HepG2 (cell line): ENCODE data around the gene DPYD. TPM values are rescaled to one million over a fixed set of nuclear protein-coding genes. Genes with fewer than 3 reads are reported as not detected.

ENCODE experiments used
- ATAC-seq: fragments of 200-7000 bp; cut with Tn5 transposase; 3 replicates; pipeline ENCODE4 v1.9.1; 2020; ENCODE audit warnings: mild to moderate bottlenecking, moderate library complexity
- BruUV-seq: library from RNA; stranded (reverse); fragments of 400-500 nt; replicated peaks from 2 replicates; lab custom pipeline; 2021; lab: Mats Ljungman, UMichigan
- CTCF ChIA-PET: fragments of 300-600 bp; formaldehyde crosslinking; extraction: SDS; loops from one replicate; lab custom pipeline; 2021; ENCODE audit warnings: low total read pairs, inconsistent platforms, low intra/inter-chr PET ratio; lab: Yijun Ruan, JAX
- POLR2A ChIA-PET: fragments of 350-600 bp; sonication (Branson Sonifier 250); formaldehyde crosslinking; loops from one replicate; lab custom pipeline; 2020; ENCODE audit warnings: antibody characterized with exemption, inconsistent platforms; lab: Yijun Ruan, JAX
- DNase-seq: peaks from one replicate; pipeline ENCODE4 v3.0.0-alpha.2; 2015; ENCODE audit warnings: low spot score
- FAIRE-seq: peaks from 3 replicates; lab custom pipeline; 2011; peaks lifted over from hg19 to GRCh38; lab: Jason Lieb, UNC
- H2AFZ ChIP-seq: one replicate; pipeline ENCODE4 v1.6.1; 2011; ENCODE audit warnings: low read length, inconsistent platforms
- H3K27ac ChIP-seq: fragments of 300-600 bp; 3 replicates; pipeline ENCODE4 v1.8.0; 2011; ENCODE audit warnings: mixed run types, mild to moderate bottlenecking, mixed read lengths, low read length, inconsistent platforms; ENCODE audit not compliant: insufficient read depth; ENCODE audit errors: extremely low read length
- H3K27me3 ChIP-seq, 2 experiments: fragments of 200-600 bp in 1 of 2; 2 replicates in 1 of 2; 3 replicates in 1 of 2; pipeline versions ENCODE4 v1.6.0 to v1.8.0; 2011; ENCODE audit warnings: low read length in 2 of 2, mild to moderate bottlenecking in 2 of 2, moderate library complexity in 2 of 2, inconsistent platforms in 1 of 2; ENCODE audit not compliant: insufficient read depth in 2 of 2, control insufficient read depth in 1 of 2
- H3K36me3 ChIP-seq, 2 experiments: fragments of 200-600 bp in 1 of 2; replicated peaks in 1 of 2; 2 replicates in 1 of 2; 3 replicates in 1 of 2; pipeline versions ENCODE4 v1.5.1 to v1.8.0; 2011; ENCODE audit warnings: low read length in 2 of 2, inconsistent platforms in 1 of 2; ENCODE audit not compliant: insufficient read depth in 2 of 2, control insufficient read depth in 1 of 2
- H3K4me1 ChIP-seq: 2 replicates; pipeline ENCODE4 v1.5.1; 2012; ENCODE audit warnings: low read length, inconsistent platforms; ENCODE audit not compliant: insufficient read depth
- H3K4me2 ChIP-seq: 2 replicates; pipeline ENCODE4 v1.6.0; 2011; ENCODE audit warnings: low read depth, low read length, inconsistent platforms
- H3K4me3 ChIP-seq, 3 experiments: fragments of 200-600 bp in 1 of 3; sonication (generic), shearing (Covaris generic) in 1 of 3; replicated peaks in 1 of 3; 2 replicates each; pipeline ENCODE4 v1.5.1; 2011 to 2016; ENCODE audit warnings: low read length in 3 of 3, inconsistent platforms in 2 of 3, low read depth in 2 of 3, mild to moderate bottlenecking in 2 of 3, control low read depth in 1 of 3, mixed read lengths in 1 of 3; ENCODE audit not compliant: insufficient read depth in 1 of 3
- H3K79me2 ChIP-seq: one replicate; pipeline ENCODE4 v1.6.1; 2011; ENCODE audit warnings: low read length, inconsistent platforms; ENCODE audit not compliant: insufficient read depth
- H3K9ac ChIP-seq: 2 replicates; pipeline ENCODE4 v1.6.0; 2011; ENCODE audit warnings: mild to moderate bottlenecking, low read depth, low read length, inconsistent platforms; ENCODE audit not compliant: insufficient read depth
- H3K9me3 ChIP-seq: 2 replicates; pipeline ENCODE4 v1.5.1; 2012; ENCODE audit warnings: mild to moderate bottlenecking, low read length
- H4K20me1 ChIP-seq: 2 replicates; pipeline ENCODE4 v1.6.0; 2011; ENCODE audit warnings: inconsistent platforms, mild to moderate bottlenecking, low read length, moderate library complexity; ENCODE audit not compliant: insufficient read depth
- ASH2L ChIP-seq: fragments of 300-600, 200-600 bp; sonication (generic); IDR thresholded peaks from 2 replicates; pipeline ENCODE4 v1.7.0; 2017; ENCODE audit warnings: low read depth, mild to moderate bottlenecking, moderate library complexity, mixed read lengths, low read length; ENCODE audit not compliant: insufficient read length
- CENPBD1 ChIP-seq: sonication (generic); formaldehyde crosslinking; IDR thresholded peaks from 2 replicates; pipeline ENCODE4 v1.8.0; 2022; ENCODE audit warnings: missing genetic modification reagents, low read depth, mild to moderate bottlenecking, borderline replicate concordance
- IRF2 ChIP-seq: IDR thresholded peaks from 2 replicates; pipeline ENCODE4 v1.6.1; 2018; ENCODE audit warnings: missing genetic modification reagents, missing compliant biosample characterization
- IRX3 ChIP-seq: sonication (generic); formaldehyde crosslinking; IDR thresholded peaks from 2 replicates; pipeline ENCODE4 v1.8.1; 2023; ENCODE audit warnings: mild to moderate bottlenecking, low read depth, missing genetic modification reagents, borderline replicate concordance
- KDM2A ChIP-seq: sonication (generic); formaldehyde crosslinking; IDR thresholded peaks from 2 replicates; pipeline ENCODE4 v1.4.0; 2020; ENCODE audit warnings: low read depth, missing genetic modification reagents, borderline replicate concordance
- MAZ ChIP-seq, 2 experiments: sonication (generic) in 1 of 2; formaldehyde crosslinking in 1 of 2; IDR thresholded peaks; 2 replicates each; pipeline versions ENCODE4 v1.5.0 to v1.6.1; 2012 to 2020; ENCODE audit warnings: low read depth in 2 of 2, mild to moderate bottlenecking in 2 of 2, borderline replicate concordance in 1 of 2, improper control_type of control experiment in 1 of 2, low read length in 1 of 2, missing genetic modification reagents in 1 of 2, moderate library complexity in 1 of 2
- MIER3 ChIP-seq: IDR thresholded peaks from 2 replicates; pipeline ENCODE4 v1.6.1; 2016; ENCODE audit warnings: missing compliant biosample characterization, borderline replicate concordance
- NFRKB ChIP-seq: fragments of 450-650 bp; IDR thresholded peaks from 2 replicates; pipeline ENCODE4 v1.6.1; 2017
- RARA ChIP-seq: IDR thresholded peaks from 2 replicates; pipeline ENCODE4 v1.6.1; 2016; ENCODE audit warnings: missing genetic modification reagents, missing compliant biosample characterization
- SAP130 ChIP-seq: IDR thresholded peaks from 2 replicates; pipeline ENCODE4 v1.6.1; 2016; ENCODE audit warnings: low read depth
- SCMH1 ChIP-seq: sonication (generic); formaldehyde crosslinking; IDR thresholded peaks from 2 replicates; pipeline ENCODE4 v1.9.0; 2021; ENCODE audit warnings: missing genetic modification reagents, mild to moderate bottlenecking, borderline replicate concordance
- TRIM22 ChIP-seq: fragments of 450-650 bp; IDR thresholded peaks from 2 replicates; pipeline ENCODE4 v1.6.1; 2017
- ZMYM3 ChIP-seq: sonication (generic); formaldehyde crosslinking; IDR thresholded peaks from 2 replicates; pipeline ENCODE4 v1.5.1; 2020; ENCODE audit warnings: mild to moderate bottlenecking, missing genetic modification reagents
- ZNF101 ChIP-seq: sonication (generic); formaldehyde crosslinking; IDR thresholded peaks from 2 replicates; pipeline ENCODE4 v1.4.0; 2020; ENCODE audit warnings: mild to moderate bottlenecking, low read depth, missing genetic modification reagents, borderline replicate concordance
- ZNF18 ChIP-seq: sonication (generic); formaldehyde crosslinking; IDR thresholded peaks from 2 replicates; pipeline ENCODE4 v1.8.0; 2022; ENCODE audit warnings: mild to moderate bottlenecking, missing genetic modification reagents; ENCODE audit not compliant: insufficient replicate concordance
- ZNF354B ChIP-seq: sonication (generic); formaldehyde crosslinking; IDR thresholded peaks from 2 replicates; pipeline ENCODE4 v1.8.0; 2022; ENCODE audit warnings: mild to moderate bottlenecking, missing genetic modification reagents
- ZNF414 ChIP-seq: sonication (generic); formaldehyde crosslinking; IDR thresholded peaks from 2 replicates; pipeline ENCODE4 v1.5.0; 2020; ENCODE audit warnings: missing genetic modification reagents
- ZNF44 ChIP-seq: sonication (generic); formaldehyde crosslinking; IDR thresholded peaks from 2 replicates; pipeline ENCODE4 v1.5.1; 2020; ENCODE audit warnings: mild to moderate bottlenecking, missing genetic modification reagents
- ZNF549 ChIP-seq: sonication (generic); formaldehyde crosslinking; IDR thresholded peaks from 2 replicates; pipeline ENCODE4 v1.5.0; 2020; ENCODE audit warnings: missing genetic modification reagents
- ZNF839 ChIP-seq: sonication (generic); formaldehyde crosslinking; IDR thresholded peaks from 2 replicates; pipeline ENCODE4 v1.4.0; 2020; ENCODE audit warnings: missing genetic modification reagents, mild to moderate bottlenecking, borderline replicate concordance
- ZNF883 ChIP-seq: sonication (generic); formaldehyde crosslinking; IDR thresholded peaks from 2 replicates; pipeline ENCODE4 v1.5.1; 2020; ENCODE audit warnings: mild to moderate bottlenecking, missing genetic modification reagents; ENCODE audit errors: not compliant biosample characterization
- ZSCAN25 ChIP-seq: sonication (generic); formaldehyde crosslinking; IDR thresholded peaks from 2 replicates; pipeline ENCODE4 v1.8.0; 2022; ENCODE audit warnings: mild to moderate bottlenecking, missing genetic modification reagents
- WGBS: methylation state at CpG from one replicate; pipeline ENCODE4 v1.1.6; 2017; ENCODE audit warnings: low lambda C conversion rate; 5-methylcytosine and 5-hydroxymethylcytosine counted together
- in situ Hi-C: cut with HindIII; loops from 2 replicates; pipeline ENCODE4 v1.10.0; 2017; ENCODE audit warnings: low pct_unique_long_range_greater_than_20kb; ENCODE audit not compliant: extremely low pct_ligation_motif_present
- intact Hi-C: fragments of 100-400 bp; cut with micrococcal nuclease; formaldehyde crosslinking; loops from one replicate; pipeline ENCODE4 v1.10.0; 2022; ENCODE audit not compliant: unreplicated experiment
- polyA plus RNA-seq, 8 experiments: library from polyadenylated mRNA; depleted of rRNA in 3 of 8; stranded (reverse) in 7 of 8; unstranded in 1 of 8; fragments of >200 nt; fragmentation: Illumina TruSeq in 4 of 8; extraction: Trizol in 4 of 8; gene quantifications; 2 replicates each; pipeline versions ENCODE4 v1.2.1 to v1.2.3, GENCODE V29; 2011 to 2016; ENCODE audit warnings: low read depth in 4 of 8, missing spikeins in 1 of 8, mixed read lengths in 1 of 8; ENCODE audit not compliant: insufficient read depth in 1 of 8
- total RNA-seq, 5 experiments: library from RNA; depleted of rRNA; stranded (reverse); fragments of >200 nt; fragmentation: Illumina TruSeq; extraction: Trizol; gene quantifications; 2 replicates each; pipeline ENCODE4 v1.2.3, GENCODE V29; 2016; ENCODE audit warnings: low read depth in 1 of 5

Gene DPYD
- total and polyA plus RNA-seq, 2 of the 13 experiments (the other 11 are each of a cell fraction or from before 2014, with no cell fraction given) = 1.3 to 3.4 TPM

- TF ChIP-seq TRIM22 = no peak
- TF ChIP-seq SCMH1 (CRISPR knock-in tag) = no peak
- TF ChIP-seq IRF2 (CRISPR knock-in tag) = no peak
- no peak for TF ChIP-seq ZNF549
- no peak for TF ChIP-seq ZNF414
- TF ChIP-seq ZNF883 (CRISPR knock-in tag) = no peak
Measured at GRCh38 chr1:97938285-97938642, 17.4 kb upstream of the DPYD start (continued).

- no peak for DNase-seq
- no peak for ATAC-seq
- Histone ChIP-seq H2AFZ (no peak overlapping the region), H3K27ac (no peak overlapping the region), H3K27me3 (no peaks in the 10 kb centered on the region; a peak in 1 of 5 replicates), H3K4me2 (no peak overlapping the region), H3K79me2 (no peaks in the 10 kb centered on the region), H4K20me1 (no peaks in the 10 kb centered on the region), H3K9me3 (no peaks in the 10 kb centered on the region), H3K36me3 (no peaks in the 10 kb centered on the region), H3K9ac (no peak overlapping the region), H3K4me3 (no peak overlapping the region), H3K4me1 (no peaks in the 10 kb centered on the region)
- no peak for FAIRE-seq
- intact Hi-C loops = no loop called here
- ChIA-PET CTCF (no interaction called here), POLR2A (no interaction called here)
- in situ Hi-C loops = no loop called here
- BruUV-seq = no TSS peak
- 0% methylated on average over 2 of the region's 2 CpGs for WGBS
- no peak for TF ChIP-seq ZNF839
- TF ChIP-seq MAZ (IDR thresholded peaks at IDR 0.05; ENCODE audit: borderline replicate concordance, low read depth, low read length) = no peak
- no peak for TF ChIP-seq MAZ (CRISPR knock-in tag; IDR thresholded peaks at IDR 0.05; ENCODE audit: low read depth)
- TF ChIP-seq RARA = no peak
- no peak for TF ChIP-seq ZNF101 (CRISPR knock-in tag)
- TF ChIP-seq ZNF18 (CRISPR knock-in tag) = no peak
- TF ChIP-seq ASH2L = no peak
- TF ChIP-seq ZNF354B (CRISPR knock-in tag) = no peak
- TF ChIP-seq IRX3 (CRISPR knock-in tag) = no peak
- TF ChIP-seq ZNF44 (CRISPR knock-in tag) = no peak
- TF ChIP-seq CENPBD1 (CRISPR knock-in tag) = no peak
- TF ChIP-seq KDM2A (CRISPR knock-in tag) = no peak
- no peak for TF ChIP-seq ZMYM3
- no peak for TF ChIP-seq MIER3
- no peak for TF ChIP-seq SAP130 (CRISPR knock-in tag)
- no peak for TF ChIP-seq ZSCAN25
- no peak for TF ChIP-seq NFRKB
Measured at GRCh38 chr1:97936976-97937375, 16.1 kb upstream of the DPYD start.
